ENCODE data around the gene MYL10. TPM values are rescaled to one million over a fixed set of nuclear protein-coding genes. Genes with fewer than 3 reads are reported as not detected.

The MYL10 gene
- polyA plus RNA-seq, 1 of the 3 experiments (the other 2 are of a cell fraction): not detected

DNA sequence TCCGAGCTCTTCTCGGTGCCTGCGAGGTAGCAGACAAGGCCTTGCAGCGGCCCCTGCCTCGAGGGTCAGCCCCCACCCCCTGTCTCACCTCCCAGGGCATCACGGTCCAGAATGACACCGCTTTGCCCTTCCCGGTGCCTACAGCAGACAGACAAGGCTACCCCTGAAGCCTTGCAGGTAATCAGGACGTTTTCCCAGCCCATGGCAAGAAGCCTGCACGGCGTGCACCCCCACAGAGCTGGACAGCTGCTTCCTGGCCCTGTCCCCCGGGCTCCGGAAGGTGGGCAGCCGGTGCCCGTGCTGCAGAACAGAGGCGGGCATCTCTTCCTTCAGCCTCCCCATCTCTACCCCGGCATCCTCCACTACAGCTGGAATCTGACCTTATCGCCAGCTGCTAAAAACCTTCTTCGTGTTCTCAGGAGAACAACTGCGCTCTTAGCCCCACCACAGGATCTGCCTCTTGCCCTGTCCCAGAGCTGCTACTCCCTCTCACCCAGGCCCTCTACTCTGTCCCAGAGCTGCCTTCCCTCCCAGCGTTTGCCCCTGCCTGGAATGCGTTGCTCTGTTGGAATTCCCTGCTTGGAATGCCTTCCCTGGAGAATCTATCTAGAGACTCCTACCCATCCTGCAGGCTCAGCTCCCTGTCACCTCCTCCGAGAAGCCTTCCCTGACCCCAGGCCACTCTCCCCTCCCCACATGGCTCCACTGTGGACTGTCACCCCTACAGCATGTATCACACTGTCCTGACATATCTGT, 4.7 kb downstream of the MYL10 start:
- CTCF ChIA-PET: interaction anchor here (1.0 to 2.3 kb wide), 5 partner anchors 22 to 82 kb away, joined by 3 to 9 read pairs (median 4); no protein-coding TSS in a partner anchor
- H3F3A ChIP-seq (replicated peaks; ENCODE audit: insufficient read depth): peaks cover 3% of the 10 kb centered on the region
- H3K9me2 ChIP-seq: no peaks in the 10 kb centered on the region
- H3K27me3 ChIP-seq (ENCODE audit: insufficient read depth): no peaks in the 10 kb centered on the region
- no peaks in the 10 kb centered on the region for H3K36me3 ChIP-seq (replicated peaks in 1 of 2; ENCODE audit: control insufficient read depth in 1 of 2, insufficient read depth in 2 of 2, low read length in 1 of 2)
- no peak overlapping the region for H3K27ac ChIP-seq (ENCODE audit: low read depth in 2 of 2, low read length in 1 of 2)
- no peak overlapping the region for H3K9ac ChIP-seq
- H3K4me3 ChIP-seq (ENCODE audit: low read depth in 2 of 2, low read length in 1 of 2): no peak overlapping the region
- no peaks in the 10 kb centered on the region for H3K79me2 ChIP-seq (ENCODE audit: insufficient read depth)
- no peaks in the 10 kb centered on the region for H4K20me1 ChIP-seq (ENCODE audit: insufficient read depth)
- no peak overlapping the region for H3K4me2 ChIP-seq
- H3K4me1 ChIP-seq (ENCODE audit: control insufficient read depth in 1 of 2, insufficient read depth in 2 of 2, low read depth in 1 of 2, low read length in 1 of 2): no peaks in the 10 kb centered on the region
- TF ChIP-seq, protein P1, sequence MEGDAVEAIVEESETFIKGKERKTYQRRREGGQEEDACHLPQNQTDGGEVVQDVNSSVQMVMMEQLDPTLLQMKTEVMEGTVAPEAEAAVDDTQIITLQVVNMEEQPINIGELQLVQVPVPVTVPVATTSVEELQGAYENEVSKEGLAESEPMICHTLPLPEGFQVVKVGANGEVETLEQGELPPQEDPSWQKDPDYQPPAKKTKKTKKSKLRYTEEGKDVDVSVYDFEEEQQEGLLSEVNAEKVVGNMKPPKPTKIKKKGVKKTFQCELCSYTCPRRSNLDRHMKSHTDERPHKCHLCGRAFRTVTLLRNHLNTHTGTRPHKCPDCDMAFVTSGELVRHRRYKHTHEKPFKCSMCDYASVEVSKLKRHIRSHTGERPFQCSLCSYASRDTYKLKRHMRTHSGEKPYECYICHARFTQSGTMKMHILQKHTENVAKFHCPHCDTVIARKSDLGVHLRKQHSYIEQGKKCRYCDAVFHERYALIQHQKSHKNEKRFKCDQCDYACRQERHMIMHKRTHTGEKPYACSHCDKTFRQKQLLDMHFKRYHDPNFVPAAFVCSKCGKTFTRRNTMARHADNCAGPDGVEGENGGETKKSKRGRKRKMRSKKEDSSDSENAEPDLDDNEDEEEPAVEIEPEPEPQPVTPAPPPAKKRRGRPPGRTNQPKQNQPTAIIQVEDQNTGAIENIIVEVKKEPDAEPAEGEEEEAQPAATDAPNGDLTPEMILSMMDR (IDR thresholded peaks at IDR 0.05): no peak
- TF ChIP-seq, protein P2, sequence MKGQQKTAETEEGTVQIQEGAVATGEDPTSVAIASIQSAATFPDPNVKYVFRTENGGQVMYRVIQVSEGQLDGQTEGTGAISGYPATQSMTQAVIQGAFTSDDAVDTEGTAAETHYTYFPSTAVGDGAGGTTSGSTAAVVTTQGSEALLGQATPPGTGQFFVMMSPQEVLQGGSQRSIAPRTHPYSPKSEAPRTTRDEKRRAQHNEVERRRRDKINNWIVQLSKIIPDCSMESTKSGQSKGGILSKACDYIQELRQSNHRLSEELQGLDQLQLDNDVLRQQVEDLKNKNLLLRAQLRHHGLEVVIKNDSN (IDR thresholded peaks at IDR 0.05; ENCODE audit: borderline replicate concordance, low read depth): no peak
- TF ChIP-seq, protein P3, sequence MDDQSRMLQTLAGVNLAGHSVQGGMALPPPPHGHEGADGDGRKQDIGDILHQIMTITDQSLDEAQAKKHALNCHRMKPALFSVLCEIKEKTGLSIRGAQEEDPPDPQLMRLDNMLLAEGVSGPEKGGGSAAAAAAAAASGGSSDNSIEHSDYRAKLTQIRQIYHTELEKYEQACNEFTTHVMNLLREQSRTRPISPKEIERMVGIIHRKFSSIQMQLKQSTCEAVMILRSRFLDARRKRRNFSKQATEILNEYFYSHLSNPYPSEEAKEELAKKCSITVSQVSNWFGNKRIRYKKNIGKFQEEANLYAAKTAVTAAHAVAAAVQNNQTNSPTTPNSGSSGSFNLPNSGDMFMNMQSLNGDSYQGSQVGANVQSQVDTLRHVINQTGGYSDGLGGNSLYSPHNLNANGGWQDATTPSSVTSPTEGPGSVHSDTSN (IDR thresholded peaks at IDR 0.05): no peak
- TF ChIP-seq FOSL2 (IDR thresholded peaks at IDR 0.05; ENCODE audit: borderline replicate concordance, low read depth) (no peak), SMC3 (IDR thresholded peaks at IDR 0.05; ENCODE audit: low read depth, low read length) (no peak)
- POLR2A ChIA-PET: no interaction called here
- H2AFZ ChIP-seq (ENCODE audit: low read depth): no peak overlapping the region
- DNase-seq: peak; percentile 36
- no peaks in the 10 kb centered on the region for H3K9me3 ChIP-seq
- 74% methylated on average over 19 of the region's 23 CpGs for WGBS (ENCODE audit: low lambda C conversion rate)

DNA sequence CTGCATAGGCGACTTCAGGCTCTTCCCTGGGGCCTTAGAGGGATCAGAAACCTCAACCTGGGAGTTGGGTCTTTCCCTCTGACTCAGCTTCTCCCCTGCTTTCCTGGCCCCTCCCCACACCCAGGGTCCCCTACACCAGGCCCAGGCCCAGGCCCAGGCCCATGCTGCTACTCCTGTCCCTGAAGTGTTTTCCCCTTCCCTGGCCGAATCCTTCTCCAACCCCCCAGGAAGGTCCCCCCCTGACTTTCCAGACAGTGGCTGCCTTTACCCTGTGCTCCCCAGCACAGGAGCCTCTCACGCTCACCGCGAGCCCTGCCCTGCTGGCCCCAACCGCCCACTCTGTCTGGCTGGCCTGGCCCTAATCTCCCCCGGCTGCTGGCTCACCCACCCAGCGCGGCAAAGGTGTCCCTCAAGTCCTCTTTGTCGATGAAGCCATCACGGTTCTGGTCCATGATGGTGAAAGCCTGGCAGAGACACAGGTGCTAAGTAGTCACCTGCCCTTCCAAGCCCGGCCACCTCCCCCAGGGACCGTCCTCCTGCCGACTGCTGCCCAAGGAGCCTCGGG, 6.4 kb downstream of the MYL10 start:
- CTCF ChIA-PET: no interaction called here
- H3K9me3 ChIP-seq: no peaks in the 10 kb centered on the region

More for the DNA sequence above, 6.4 kb downstream of the MYL10 start:
- no peak overlapping the region for H3K9ac ChIP-seq
- no peaks in the 10 kb centered on the region for H3K9me2 ChIP-seq
- no peaks in the 10 kb centered on the region for H3K4me1 ChIP-seq (ENCODE audit: control insufficient read depth in 1 of 2, insufficient read depth in 2 of 2, low read depth in 1 of 2, low read length in 1 of 2)
- H3F3A ChIP-seq (replicated peaks; ENCODE audit: insufficient read depth): peaks cover 3% of the 10 kb centered on the region
- 88% methylated on average over 14 of the region's 15 CpGs for WGBS (ENCODE audit: low lambda C conversion rate)
- no peak overlapping the region for H3K27ac ChIP-seq (ENCODE audit: low read depth in 2 of 2, low read length in 1 of 2)
- no peaks in the 10 kb centered on the region for H4K20me1 ChIP-seq (ENCODE audit: insufficient read depth)
- no peaks in the 10 kb centered on the region for H3K27me3 ChIP-seq (ENCODE audit: insufficient read depth)
- H3K4me3 ChIP-seq (ENCODE audit: low read depth in 2 of 2, low read length in 1 of 2): no peak overlapping the region
- POLR2A ChIA-PET: no interaction called here
- no peaks in the 10 kb centered on the region for H3K79me2 ChIP-seq (ENCODE audit: insufficient read depth)
- H3K4me2 ChIP-seq: no peak overlapping the region
- TF ChIP-seq, protein P4, sequence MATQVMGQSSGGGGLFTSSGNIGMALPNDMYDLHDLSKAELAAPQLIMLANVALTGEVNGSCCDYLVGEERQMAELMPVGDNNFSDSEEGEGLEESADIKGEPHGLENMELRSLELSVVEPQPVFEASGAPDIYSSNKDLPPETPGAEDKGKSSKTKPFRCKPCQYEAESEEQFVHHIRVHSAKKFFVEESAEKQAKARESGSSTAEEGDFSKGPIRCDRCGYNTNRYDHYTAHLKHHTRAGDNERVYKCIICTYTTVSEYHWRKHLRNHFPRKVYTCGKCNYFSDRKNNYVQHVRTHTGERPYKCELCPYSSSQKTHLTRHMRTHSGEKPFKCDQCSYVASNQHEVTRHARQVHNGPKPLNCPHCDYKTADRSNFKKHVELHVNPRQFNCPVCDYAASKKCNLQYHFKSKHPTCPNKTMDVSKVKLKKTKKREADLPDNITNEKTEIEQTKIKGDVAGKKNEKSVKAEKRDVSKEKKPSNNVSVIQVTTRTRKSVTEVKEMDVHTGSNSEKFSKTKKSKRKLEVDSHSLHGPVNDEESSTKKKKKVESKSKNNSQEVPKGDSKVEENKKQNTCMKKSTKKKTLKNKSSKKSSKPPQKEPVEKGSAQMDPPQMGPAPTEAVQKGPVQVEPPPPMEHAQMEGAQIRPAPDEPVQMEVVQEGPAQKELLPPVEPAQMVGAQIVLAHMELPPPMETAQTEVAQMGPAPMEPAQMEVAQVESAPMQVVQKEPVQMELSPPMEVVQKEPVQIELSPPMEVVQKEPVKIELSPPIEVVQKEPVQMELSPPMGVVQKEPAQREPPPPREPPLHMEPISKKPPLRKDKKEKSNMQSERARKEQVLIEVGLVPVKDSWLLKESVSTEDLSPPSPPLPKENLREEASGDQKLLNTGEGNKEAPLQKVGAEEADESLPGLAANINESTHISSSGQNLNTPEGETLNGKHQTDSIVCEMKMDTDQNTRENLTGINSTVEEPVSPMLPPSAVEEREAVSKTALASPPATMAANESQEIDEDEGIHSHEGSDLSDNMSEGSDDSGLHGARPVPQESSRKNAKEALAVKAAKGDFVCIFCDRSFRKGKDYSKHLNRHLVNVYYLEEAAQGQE (IDR thresholded peaks at IDR 0.05; ENCODE audit: low read depth, low read length): no peak
- DNase-seq: no peak
- H3K36me3 ChIP-seq (replicated peaks in 1 of 2; ENCODE audit: control insufficient read depth in 1 of 2, insufficient read depth in 2 of 2, low read length in 1 of 2): no peaks in the 10 kb centered on the region
- no peak overlapping the region for H2AFZ ChIP-seq (ENCODE audit: low read depth)
